ENCODE measurements around the gene GGT1.
"Not testable (repeated sequence)": the region's sequence is repeated elsewhere in the genome, so short reads cannot be mapped to it uniquely, and the experiment has no call there.

GGT1 gene

DNA sequence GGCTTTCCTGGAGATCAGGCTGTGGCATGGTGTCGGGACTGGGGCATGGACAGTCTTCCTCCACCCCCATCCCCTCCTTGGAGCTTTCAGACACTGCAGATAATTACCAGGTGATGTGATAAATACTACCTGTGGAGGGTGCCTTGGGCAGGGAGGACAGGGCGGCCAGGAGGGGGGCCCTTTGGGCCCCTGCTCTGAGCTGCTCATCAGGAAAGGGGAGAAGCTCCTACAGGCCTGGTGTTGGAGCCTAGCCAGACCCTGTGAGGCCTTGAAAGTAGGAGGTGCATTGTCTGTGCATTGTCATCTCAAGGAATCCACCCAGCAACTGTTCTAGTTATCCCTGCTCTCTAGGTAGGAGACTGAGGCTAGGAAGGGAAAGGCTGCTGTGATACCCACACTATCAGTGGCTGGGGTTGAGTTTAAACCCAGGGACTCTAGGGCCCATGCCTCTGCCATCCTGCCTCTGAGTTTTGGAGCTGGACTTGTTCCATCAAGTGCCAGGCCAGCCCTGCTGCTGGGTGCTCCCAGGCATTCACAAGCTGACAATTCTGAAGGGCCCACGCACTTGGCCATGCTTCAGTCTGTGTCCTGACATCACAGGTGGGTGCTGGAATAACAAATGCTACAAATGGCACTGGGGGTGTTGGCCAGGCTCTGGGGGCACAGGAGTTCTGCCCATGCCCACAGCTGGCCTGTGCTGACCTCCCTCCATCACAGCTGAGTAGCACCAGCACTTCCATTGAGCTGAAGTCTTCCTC, 2.9 kb upstream of the GGT1 start:
- not testable (repeated sequence) for DNase-seq (ENCODE audit: low spot score)

DNA sequence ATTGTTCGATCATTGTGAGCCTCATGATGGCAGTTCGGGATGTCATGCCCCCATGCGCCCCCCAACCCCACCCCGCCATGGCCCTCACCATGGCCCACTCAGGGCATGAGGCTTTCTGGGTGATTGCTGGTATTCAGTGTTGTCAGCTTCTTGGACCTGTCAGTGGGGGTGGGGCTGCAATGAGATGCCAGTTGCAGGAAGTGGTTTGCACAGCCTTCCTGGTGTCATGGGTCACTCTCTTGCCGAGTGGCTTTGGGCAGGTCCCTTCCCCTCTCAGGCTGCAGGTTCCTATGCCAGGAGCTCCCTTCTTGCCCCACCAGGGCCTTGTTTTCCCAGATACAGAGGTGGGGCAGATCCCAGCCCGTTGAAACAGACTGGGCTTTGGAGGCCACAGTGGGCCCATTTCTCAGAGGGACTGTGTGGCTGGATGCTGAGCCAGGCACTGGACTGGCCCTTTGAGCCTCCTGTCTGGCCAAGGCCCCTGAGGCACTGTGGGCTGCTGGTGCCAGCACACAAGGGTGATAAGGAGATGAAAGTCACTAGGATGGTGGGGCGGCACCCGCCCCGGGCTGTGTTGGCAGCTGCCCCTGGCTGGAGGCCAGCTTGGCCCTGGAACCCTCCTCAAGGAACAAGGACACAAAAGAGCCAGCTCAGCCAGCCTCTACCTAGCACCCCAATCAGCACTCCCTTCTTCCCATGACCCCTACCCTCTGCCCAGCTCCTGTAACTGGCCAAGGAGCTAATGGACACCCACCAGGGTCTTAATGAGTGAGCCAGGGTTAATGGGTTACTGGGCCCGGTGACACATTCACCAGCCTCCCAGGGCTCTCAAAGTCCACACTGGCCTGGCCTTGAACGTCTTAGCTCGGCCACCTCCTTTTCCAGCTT, 1.5 kb upstream of the GGT1 start:
- no peak for DNase-seq (ENCODE audit: low spot score)

DNA sequence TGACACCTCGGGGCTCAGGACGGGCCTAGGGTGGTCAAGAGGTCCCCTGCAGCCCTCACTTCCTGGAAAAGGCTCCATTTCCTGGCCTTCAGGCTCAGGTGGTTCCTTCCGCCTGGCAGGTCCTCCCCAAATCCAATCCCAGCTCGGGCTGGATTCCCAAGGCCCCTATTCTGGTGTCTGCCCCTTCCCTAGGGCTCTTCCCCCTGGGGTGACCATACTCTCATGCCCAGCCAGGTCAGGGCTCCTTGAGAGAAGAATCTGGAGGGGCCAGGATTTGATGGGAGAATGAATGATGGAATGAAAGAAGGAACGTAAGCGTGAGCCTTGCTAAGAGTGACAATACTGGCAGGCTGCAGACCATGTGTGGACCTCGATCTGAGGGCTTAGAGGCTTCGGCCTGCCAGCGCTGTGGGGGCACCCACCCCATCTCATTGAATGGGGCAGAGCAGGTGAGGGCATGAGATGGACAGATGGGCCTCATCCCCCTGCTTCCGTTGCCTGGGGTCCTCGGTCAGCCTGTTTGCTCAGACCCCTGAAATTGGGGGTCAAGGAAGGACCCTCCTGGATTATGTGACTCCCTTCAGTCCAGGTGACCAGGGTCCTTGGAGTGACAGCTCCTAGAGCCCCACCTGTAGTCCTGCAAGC, 766 bp upstream of the GGT1 start:
- not testable (repeated sequence) for DNase-seq (ENCODE audit: low spot score)

DNA sequence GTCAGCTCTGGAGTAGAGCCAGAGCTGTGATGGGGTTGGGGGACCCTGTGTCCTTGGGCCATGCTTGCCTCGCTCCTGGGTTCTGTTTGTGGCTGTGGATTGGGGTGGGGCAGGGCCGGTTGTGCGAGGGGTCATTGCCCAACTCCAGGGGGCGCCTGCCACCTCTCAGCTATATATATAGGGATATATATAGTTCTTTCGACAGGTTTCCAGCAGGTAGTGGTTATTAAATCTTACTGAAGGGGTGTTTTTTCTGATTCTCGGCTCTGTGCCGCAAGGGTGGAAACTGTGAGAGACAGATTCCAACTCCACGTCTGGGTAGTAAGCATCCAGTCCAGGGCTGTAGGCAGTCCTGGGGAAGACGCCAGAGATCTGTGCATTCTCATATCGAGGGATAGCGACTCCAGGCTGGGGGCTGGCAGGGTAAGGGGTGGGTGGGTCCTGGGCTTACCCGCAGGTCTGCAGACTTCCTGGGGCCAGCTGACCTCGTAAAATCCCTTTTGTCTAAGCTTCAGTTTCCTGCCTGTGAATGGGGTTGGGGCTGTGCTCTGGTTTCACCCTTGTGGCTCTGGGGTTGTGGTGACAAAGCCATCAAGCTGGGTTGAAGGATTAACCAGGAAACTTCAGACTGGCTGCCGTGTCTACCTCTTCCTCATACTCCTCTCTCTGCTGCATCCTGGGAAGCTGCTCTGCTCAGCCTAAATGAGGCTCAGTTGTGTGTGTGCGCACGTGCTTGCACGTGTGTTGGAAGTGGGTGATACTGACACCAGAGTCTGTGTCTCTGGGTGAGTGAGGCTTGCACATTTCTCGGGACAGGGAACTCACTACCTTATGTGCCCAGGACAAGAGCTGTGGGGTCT, 1.0 kb downstream of the GGT1 start:
- not testable (repeated sequence) for DNase-seq (ENCODE audit: low spot score)

DNA sequence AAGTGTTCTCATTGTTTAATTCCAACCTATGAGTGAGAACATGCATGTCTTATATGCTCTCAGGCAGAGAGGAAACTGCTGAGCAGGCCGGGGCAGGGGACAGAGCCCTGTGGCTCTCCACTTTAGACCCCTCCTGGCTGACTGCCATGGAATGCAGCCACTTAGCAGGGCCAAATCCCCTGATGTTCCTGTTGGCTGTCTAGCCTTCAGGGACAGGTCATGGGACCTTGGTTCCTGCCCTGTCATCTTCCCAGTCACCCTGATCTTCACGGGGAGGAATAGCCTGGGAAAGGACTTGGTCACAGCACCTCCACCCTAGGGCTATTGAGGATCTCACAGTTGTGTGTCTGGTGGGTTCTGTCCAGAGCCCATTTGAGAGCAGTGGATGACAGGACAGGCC, 3.3 kb downstream of the GGT1 start:
- not testable (repeated sequence) for DNase-seq (ENCODE audit: low spot score)

DNA sequence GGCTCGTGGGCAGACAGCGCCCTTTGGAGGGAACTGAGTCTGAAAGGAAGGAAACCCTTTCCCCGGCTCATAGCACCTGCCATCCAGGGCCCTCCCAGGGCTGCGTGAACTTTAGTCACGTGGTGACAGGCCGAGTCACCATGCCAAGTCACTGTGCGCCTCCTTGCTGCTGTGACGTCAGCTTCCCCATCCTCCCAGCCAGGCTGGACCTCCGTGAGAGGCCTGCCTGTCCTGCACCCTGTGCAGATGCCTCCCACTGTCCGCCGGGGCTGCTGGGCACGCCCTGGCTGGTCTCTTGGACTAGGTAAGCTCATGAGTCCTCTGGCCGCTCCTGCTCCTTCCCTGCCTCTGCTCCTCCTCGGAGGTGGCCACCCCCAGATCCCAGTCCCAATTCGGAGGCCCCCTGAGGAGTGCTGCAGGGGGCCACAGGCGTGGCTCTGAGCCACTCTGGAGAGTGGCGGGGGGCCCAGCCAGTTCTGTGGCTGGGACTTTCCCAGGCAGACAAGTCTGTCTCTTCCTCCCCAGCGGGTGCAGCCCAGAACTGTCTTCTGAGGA, 4.5 kb downstream of the GGT1 start:
- DNase-seq (ENCODE audit: low spot score), result not testable (repeated sequence)

DNA sequence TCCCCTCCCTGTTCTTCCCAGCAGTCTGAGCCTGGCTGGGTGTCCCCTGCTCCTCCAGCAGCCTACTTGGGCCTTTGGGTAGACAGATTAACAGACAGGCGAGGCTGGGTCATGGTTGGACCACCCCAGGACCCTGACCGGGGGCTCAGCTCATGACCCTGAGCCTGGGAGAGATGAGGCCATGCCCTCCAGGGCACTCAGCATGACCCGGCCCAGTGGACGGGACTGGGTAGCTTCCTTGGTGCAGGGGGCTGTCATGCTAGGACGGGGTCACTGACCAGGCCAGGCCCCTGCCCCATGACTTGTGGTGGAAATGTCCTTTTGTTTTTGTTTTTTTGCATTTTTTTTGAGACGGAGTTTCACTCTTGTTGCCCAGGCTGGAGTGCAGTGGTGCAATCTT, 5.3 kb downstream of the GGT1 start:
- DNase-seq (ENCODE audit: low spot score), result not testable (repeated sequence)

DNA sequence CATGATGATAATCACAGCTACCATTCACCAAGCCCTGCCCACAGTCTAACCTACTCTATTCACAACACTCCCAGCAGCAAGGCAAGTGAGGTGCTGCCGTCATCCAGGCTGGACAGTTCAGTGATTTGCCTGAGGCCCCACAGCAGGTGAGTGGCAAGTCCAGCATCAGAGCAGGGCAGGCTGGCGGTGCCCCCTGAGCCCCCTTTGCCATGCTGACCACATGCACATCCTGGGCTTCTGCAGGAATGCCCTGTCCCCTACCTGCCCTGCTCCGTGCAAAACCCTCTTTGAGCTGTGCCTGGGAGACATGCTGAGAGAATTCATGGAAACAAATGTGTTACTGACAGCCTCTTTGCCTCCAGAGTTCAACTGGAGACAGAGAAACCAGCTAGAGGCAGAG, 6.9 kb downstream of the GGT1 start:
- DNase-seq (ENCODE audit: low spot score), result not testable (repeated sequence)

DNA sequence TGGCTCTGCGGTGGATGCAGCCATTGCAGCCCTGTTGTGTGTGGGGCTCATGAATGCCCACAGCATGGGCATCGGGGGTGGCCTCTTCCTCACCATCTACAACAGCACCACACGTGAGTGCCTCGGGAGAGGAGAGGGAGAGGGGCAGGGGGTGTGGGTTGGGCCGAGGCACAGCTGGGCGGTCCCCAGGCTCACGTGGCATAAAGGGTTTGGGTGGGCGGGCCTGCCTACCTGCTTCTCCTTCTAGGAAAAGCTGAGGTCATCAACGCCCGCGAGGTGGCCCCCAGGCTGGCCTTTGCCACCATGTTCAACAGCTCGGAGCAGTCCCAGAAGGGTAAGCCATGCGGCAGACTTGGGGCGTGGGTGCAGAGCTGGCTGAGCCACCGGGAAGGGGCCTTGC, 11.8 kb downstream of the GGT1 start:
- DNase-seq (ENCODE audit: low spot score), result not testable (repeated sequence)

DNA sequence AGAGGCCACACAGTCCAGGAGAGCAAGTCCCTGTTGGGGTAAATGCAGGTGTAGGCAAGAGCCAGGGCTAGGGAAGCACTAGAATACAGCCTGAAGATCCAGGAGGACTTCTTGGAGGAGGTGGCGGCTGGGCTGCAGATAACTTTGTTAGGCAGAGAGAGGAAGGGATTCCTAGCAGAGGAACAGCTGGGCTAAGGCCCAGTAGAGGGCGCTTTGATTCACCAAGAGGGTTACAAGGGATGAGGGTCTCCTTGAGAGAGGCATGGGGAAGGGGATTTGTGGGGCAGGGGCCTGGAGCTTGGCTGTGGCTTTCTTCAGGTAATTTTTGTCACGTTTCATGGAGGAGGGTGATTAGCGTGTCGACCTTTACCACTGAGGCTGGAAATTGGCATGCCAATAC, 18.3 kb downstream of the GGT1 start:
- DNase-seq (ENCODE audit: low spot score), result not testable (repeated sequence)

DNA sequence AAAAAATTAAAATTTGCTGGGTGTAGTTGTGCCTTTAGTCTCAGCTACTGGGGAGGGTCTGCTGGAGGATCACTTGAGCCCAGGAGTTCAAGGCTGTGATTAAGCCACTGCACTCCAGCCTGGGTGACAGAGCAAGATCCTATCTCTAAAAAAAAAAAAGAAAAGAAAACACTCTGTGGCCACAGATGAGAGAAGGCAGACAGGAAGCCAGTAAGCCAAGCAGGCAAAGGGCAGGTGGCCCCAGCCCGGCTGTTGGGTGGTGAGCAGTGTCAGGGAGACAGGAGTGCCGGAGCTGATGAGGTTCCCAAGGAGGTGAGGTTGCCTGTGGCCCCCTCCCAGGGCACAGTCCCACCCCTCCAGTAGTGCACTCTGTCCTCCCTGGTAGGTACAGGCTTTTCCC, 19.6 kb downstream of the GGT1 start:
- not testable (repeated sequence) for DNase-seq (ENCODE audit: low spot score)

DNA sequence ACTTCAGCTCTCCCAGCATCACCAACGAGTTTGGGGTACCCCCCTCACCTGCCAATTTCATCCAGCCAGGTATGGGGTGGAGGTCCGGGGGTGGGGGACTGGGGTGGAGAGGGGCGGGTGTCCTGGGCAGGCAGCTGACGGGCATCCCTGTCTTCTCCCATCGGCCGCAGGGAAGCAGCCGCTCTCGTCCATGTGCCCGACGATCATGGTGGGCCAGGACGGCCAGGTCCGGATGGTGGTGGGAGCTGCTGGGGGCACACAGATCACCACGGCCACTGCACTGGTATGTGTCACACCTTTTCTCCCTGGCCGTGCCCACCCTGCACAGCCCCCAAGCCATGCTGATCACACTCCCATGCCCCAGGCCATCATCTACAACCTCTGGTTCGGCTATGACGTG, 24.9 kb downstream of the GGT1 start:
- not testable (repeated sequence) for DNase-seq (ENCODE audit: low spot score)

DNA sequence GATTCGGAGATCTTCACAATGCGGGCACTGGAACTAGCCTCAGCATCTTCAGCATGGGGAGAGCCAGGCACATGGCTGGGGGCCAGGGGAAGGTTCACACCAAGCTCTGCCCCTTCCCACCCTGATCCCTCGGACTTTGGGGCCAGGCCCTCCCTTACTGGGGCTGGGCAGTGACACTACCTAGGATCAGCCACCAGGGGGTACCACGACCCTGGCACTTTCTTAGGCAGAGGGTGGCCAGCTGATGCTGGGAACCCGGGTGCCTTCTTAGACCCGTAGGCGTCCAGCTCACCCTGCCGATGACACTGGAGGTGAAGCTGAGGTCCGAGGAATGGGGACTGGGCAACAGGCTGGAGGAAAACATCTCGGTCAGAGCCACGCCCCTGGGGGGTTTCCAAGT, 26.1 kb downstream of the GGT1 start:
- DNase-seq (ENCODE audit: low spot score), result not testable (repeated sequence)

DNA sequence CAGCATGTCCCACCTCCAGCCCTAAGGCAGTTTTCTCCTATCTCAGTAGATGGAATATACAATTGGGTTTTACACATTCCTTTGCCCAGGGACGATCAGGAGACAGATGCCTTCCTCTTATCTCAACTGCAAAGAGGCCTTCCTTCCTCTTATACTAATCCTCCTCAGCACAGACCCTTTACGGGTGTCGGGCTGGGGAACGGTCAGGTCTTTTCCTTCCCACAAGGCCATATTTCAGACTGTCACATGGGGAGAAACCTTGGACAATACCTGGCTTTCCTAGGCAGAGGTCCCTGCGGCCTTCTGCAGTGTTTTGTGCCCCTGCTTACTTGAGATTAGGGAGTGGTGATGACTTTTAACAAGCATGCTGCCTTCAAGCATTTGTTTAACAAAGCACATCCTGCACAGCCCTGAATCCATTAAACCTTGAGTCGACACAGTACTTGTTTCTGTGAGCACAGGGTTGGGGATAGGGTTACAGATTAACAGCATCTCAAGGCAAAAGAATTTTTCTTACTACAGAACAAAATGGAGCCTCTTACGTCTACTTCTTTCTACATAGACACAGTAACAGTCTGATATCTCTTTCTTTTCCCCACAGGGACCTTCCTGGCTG, 27.9 kb downstream of the GGT1 start:
- DNase-seq (ENCODE audit: low spot score), result not testable (repeated sequence)

DNA sequence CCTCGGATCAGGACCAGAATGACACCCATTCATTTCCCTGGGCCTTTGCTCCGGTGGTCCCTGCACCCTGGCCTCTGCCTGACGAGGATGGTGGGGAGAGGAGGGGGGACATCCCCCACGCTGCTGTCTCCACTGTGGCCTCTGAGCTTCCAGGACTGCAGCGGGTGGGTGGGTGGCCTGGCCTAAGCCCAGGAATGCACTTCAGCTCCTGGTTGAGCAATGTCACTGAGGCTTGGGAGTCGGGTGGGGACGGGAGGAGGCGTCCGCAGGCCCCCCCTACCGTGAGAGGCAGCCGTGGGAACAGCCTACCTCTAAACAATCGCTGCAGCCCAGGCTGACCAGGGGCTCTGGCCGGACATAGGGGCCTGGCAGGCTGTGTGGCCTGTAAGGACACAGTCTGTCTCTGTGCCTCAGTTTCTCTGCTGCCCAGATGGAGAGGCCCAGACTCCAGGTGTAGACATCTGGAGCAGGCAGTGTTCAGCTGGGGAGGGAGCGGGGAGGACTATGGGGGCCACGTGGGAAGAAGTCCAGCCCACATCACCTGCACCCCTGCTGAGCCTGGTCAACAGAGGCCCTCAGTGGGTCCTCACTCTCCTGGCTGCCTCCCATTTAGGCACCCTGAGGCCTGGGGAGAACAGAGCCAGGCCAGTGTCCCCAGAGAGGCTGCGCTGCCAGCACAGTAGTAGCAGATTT, 28.6 kb downstream of the GGT1 start:
- DNase-seq (ENCODE audit: low spot score), result not testable (repeated sequence)

DNA sequence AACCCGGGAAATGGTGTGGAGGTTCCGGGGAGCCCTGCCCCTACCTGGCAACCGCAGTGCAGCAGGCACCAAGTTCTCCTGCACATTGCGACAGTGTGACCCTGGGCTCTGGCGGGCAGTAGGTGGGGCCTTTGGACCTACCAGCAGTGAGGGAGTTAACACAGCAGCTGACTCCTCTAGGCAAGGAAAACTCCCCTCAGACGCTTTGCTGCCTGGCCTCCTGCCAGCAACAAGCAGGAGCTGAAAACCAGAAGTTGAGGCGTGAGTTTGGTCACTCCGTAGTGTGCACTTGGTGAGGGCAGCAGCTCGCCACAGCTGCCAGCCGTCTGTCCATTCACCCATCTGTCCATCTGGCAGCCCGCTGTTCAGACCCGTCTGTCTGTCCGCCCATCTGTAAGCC, 29.6 kb downstream of the GGT1 start:
- not testable (repeated sequence) for DNase-seq (ENCODE audit: low spot score)

DNA sequence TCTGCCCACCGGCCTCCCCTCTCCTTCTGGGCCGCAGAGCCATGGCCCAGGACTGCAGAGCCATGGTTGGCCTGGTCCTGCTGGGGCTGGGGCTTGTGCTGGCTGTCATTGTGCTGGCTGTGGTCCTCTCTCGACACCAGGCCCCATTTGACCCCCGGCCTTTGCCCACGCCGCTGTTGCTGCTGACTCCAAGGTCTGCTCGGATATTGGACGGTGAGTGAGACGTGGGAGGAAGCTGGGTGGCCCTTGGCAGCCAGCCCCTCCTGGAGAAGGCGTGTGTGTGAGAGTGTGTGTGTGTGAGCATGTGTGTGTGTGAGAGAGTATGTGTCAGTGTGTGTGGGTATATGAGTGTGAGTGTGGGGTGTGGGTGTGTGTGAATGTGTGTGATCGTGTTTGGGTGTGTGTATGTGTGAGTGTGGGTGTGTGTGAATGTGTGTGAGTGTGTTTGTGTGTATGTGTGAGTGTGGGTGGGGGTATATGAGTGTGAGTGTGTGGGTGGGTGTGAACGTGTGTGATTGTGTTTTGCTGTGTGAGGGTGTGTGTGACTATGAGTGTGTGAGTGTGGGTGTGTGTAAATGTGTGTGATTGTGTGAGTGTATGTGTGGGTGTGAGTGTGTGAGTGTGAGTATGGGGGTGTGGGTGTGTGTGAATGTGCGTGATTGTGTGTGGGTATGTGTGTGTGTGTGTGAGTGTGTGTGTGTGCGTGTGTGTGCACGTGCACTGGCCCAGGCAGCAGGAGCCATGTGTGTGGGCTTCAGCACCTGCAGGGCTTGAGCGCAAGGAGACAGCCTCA, 30.4 kb downstream of the GGT1 start:
- not testable (repeated sequence) for DNase-seq (ENCODE audit: low spot score)

DNA sequence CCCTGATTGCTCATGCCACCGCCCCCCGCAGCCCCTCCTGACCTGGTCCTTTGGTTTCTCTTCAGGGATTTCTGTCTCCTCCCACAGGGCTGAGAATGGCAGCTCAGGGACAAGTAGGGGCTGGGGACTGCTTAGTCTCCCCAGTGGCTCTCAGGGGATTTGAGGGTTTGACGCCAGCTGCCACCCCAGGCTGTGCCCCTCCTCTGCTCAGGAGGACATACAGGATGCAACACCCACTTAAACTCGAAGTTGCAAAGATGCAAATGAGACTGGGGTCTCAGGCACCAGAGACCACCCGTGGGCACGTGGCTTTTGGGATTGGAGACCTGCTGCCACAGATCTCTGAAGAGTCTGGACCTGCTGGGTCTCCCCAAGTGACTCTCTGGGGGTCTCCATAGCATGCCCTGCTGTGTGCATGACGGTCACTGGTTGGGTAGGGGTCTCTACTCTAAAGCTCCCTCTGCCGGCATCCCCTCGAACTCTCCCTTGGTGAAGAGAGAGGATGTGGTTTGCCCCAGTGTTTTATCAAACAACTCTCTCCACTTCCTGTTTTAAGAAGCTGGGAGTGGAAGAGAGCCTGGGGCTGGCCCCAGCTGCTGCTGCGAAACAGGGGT, 31.9 kb downstream of the GGT1 start:
- not testable (repeated sequence) for DNase-seq (ENCODE audit: low spot score)

DNA sequence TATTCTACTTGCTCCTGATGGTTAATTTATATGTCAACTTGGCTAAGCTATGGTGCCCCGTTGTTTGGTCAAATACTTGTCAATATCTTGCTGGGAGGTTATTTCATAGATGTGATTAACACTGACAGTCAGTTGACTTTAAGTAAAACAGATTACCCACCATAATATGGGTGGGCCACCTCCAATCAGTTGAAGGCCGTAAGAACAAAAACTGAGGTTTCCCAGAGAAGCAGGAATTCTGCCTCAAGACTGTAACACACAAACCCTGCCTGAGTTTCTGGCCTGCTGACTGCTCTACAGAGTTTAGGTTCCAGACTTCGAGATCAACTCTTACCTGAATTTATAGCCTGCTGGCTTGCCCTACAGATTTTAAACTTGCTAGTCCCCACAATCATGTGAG, 33.5 kb downstream of the GGT1 start:
- DNase-seq (ENCODE audit: low spot score), result not testable (repeated sequence)

Measured in iPS-NIHi11 (cell line).